ENCODE measurements around the gene A2ML1.
"Not testable (repeated sequence)": the region's sequence is repeated elsewhere in the genome, so short reads cannot be mapped to it uniquely, and the experiment has no call there.

A2ML1 gene

GRCh38 chr12:8818526-8818925 is 3.9 kb upstream of the A2ML1 start:
- no peak for DNase-seq

DNA sequence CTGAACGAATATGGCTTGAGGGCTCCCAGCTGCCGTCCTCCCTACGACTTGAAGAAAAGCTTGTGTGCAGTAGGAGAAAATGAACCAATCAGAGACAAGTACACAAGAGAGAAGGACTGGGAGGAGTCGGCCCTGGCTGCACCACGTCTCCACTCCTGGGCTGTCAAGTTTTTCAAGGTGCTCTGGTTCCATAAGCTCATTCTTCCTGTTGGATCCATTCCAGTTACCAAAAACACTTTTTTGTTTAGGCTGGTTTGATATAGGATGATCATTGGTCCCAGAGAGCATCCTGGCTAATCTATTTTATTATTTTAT is 2.8 kb upstream of the A2ML1 start:
- DNase-seq = no peak

DNA sequence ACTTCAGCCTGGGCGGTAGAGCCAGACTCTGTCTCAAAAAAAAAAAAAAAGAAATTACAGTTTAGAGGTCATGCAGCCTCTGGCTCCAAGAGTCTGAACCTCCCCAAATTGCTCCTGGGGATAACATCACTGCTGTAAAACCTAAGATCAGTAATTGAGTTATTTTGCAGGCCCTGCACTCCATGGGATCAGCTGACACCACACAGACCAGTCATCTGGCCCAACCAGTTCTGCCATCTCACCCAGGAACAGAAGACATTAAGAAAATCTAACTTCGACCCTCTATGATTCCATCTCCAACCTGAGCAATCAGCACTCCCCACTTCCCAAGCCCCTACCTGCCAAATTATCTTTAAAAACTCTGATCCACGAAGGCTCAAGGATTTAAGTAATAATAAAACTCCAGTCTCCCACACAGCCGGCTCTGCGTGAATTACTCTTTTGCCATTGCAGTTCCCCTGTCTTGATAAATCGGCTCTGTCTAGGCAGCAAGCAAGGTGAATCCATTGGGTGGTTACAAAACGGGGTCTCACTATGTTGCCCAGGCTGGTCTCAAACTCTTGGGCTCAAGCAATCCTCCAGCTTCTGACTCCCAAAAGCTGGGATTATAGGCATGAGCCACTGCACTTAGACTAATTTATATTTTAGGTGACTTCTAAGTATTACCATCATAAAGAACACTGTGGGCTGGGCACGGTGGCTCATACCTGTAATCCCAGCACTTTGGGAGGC is 1.6 kb upstream of the A2ML1 start:
- DNase-seq = not testable (repeated sequence)

GRCh38 chr12:8821591-8821990 is 830 bp upstream of the A2ML1 start:
- DNase-seq = no peak

DNA sequence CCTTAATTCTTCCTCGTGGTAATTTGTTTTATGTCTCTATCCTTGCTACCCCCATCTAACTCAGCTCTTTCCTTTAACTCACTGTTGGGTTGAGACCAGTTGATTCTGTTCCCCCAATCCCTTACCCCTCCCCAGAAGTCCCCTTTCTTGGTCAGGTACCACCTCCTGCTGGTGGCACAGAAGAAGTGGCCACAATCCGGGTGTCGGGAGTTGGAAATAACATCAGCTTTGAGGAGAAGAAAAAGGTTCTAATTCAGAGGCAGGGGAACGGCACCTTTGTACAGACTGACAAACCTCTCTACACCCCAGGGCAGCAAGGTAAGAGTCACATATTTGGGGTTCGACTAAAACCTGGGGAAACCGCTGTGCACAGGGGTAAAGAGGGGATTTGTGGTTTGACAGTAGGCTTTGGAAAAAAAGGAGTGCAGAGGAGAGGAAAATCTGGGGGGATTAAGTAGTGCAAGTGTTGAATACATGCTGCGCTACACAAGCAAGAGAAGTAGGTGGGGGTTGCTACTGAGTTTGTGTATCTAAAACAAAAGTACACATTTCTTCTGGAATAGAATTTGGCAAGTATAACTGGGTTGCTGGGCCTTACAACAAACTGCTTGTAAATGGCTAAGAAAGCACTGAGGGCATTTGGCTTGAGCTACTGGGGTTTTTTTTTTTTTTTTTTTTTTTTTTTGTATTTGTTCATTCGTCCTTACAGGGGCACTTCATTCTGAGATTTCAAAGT is 1.3 kb downstream of the A2ML1 start:
- DNase-seq = no peak

DNA sequence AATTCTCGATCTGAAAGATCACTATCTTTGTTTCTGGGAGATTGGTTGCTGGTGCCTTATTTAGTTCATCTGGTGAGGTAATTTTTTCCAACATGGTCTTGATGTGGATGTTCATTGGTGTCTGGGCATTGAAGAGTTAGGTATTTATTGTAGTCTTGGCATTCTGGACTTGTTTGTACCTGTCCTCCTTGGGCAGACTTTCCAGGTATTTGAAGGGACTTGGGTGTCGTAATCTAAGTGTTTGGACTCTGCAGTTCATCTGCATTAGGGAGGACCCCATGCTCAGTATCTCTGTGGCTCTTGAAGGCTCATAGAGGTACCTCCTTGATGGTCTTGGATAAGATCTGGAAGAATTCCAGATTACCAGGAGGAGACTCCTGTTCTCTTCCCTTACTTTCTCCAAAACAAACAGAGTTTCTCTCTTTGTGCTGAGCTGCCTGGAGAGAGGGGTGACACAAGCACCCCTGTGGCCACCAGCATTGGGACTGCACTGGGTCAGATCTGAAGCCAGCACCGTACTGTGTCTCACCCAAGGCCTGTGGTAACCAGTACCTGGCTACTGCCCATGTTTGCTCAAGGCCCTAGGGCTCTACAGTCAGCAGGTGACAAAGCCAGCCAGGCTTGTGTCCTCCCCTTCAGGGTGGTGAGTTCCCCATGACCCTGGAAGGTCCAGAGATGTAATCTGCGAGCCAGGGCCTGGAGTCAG is 5.3 kb downstream of the A2ML1 start:
- no peak for DNase-seq

DNA sequence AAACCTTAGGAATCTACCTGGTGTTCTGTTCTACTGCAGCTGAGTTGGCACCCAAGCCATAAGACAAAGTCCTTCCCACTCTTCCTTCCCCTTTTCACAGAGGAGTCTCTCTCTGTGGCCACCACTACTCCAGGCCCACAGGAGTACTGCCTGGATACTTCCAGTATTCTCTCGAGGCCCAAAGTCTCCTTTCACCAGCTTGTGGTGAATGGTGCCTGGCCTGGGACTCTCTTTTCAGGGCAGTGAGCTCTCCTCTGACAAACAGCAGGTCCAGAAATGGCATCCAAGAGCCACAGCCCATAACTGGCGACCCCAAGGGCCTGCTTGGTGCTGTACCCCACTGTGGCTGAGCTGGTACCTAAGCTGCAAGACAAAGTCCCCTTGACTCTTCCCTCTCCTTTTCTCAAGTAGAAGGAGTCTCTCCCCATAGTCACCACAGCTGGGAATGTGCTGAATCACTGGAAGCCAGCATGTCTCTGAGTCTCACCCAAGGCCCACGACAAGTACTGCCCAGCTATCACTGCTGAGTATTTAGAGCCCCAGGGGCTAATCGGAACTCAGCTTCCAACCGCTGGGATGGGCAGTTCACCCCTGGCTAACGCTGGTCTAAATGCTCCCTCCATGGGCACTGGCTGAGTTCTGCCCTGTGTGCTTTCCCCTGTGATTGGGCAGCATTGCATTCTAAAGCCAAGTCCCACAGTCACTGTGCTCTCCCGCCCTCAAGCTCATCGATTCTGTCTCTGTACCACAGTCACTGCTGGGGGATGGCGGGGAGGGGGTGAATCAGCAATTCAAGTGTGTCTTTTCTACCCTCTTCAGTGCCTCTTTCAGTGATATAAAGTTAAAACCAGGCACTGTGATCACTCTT is 6.1 kb downstream of the A2ML1 start:
- DNase-seq = no peak

GRCh38 chr12:8829125-8829518 is 6.7 kb downstream of the A2ML1 start:
- DNase-seq = no peak

GRCh38 chr12:8829621-8830020 is 7.2 kb downstream of the A2ML1 start:
- no peak for DNase-seq

GRCh38 chr12:8831116-8831515 is 8.7 kb downstream of the A2ML1 start:
- no peak for DNase-seq

DNA sequence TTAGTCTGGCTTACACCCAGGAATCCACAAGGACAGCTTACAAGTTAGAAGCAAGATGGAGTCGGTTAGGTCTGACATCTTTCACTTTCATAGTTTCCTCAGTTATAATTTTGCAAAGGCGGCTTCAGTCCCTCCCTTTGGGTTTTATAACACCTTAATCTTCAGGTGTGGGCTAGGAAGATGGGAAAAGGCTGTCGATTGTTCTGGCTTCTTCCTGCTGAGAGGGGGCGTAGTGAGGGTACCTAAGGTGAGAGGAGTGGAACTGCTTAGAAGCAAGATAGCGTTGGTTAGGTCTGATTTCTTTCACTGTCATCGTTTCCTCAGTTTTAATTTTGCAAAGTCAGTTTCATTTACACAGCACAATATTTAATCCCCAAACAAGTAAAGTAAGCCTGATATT is 10.1 kb downstream of the A2ML1 start:
- no peak for DNase-seq

DNA sequence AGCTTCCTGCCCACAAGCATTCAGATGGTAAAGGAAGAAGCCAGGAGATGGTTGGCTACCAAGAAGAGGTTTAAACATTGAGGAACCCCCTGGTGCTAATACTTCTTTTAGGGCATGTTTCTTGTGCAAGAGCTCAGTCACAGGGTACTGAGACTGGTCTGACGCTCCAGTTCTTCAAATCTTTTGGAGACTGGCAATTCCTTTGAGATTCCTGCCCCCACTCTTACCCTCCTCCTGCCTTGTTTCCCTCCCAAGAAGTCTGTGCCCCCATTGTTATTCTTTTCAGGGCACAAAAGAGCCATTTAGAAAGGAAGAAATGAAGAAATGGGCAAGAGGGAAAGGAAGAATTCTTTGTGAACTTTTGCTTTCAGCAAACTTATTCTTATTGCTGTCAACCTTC is 11.8 kb downstream of the A2ML1 start:
- DNase-seq = no peak

- DNase-seq = no peak
Observed at GRCh38 chr12:8837291-8837690, 14.9 kb downstream of the A2ML1 start.

GRCh38 chr12:8840321-8840720 is 17.9 kb downstream of the A2ML1 start:
- no peak for DNase-seq

- no peak for DNase-seq
Observed at GRCh38 chr12:8840938-8841633, 18.7 kb downstream of the A2ML1 start.

DNA sequence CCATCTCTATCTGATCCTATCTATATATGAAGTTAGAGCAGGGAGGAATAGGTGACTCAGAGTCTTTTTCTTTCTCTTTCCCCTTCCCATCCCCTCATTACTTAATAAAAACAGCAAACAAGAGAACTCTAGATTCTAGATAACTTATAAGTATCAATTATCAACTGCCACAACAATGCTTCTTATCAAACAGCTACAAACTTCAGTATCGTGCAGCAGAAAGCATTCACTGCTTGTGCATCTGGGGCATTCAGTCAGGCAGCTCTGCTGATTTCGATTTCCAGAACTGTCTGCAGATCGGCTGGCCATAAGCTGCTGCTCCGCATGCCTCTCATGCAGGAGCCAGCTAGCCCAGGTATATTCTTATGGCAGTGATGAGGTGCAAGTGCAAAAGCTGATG is 19.4 kb downstream of the A2ML1 start:
- DNase-seq = no peak

DNA sequence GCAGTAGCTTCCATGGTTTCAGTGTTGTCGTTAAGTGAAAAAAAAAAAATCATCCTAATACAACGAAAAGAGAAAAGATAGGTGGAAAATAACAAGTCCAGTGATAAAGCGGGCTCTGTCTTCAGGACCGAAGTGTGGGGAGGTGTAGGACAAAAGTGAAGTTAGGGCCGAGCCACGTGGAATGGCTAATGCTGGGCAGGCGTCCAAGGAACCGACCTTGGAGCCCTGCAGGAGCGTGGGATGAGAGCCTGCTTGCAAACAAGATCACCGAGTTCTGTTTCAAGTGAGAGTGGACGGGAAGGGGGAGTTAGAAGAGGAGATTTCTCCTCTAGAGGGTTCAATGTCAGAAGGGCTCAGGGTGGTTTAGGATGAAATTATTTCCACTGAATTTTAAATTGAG is 22.2 kb downstream of the A2ML1 start:
- DNase-seq = no peak

DNA sequence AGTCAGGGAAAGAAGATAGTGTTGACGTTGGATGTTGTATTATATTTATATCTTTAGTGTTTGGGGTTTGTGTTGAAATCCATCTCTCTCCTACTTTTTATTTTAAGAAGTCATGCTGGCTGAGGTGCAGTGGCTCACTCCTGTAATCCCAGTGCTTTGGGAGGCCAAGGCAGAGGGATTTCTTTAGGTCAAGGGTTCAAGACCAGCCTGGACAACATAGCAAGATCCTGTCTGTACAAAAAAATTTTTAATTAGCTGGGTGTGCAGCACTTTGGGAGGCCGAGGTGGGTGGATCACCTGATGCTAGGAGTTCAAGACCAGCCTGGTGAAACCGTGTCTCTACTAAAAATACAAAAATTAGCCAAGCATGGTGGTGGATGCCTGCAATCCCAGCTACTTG is 23.9 kb downstream of the A2ML1 start:
- no peak for DNase-seq

DNA sequence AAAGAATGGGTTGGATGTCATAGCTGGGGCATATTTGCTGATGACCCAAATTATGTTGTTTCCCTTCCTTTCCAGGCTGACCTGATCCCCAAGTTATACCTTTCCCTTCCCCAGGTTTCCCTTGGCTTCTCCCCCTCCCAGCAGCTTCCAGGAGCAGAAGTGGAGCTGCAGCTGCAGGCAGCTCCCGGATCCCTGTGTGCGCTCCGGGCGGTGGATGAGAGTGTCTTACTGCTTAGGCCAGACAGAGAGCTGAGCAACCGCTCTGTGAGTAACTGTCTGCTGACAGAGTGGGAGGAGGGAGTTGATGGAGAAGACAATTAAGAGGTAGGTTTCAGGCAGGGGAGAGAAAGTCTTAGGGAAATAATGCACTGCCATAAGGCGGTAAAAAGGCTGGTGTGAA is 25.0 kb downstream of the A2ML1 start:
- DNase-seq = no peak

DNA sequence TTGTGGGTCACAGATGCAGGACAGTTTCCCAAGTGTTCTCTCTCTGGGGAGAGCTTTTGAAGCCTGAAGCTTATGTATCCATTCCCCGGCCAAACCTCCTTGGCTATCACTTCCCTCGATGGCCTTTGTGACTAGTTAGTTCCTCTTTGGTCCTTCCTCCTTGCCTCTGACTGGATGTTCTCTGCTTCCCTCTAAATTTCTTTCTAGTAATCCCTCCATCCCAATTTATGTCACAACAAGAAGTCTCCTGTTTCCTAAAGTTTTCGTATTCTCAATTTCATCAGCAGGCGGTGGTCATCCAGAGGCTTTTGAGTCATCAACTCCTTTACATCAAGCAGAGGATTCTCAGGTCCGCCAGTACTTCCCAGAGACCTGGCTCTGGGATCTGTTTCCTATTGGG is 27.5 kb downstream of the A2ML1 start:
- DNase-seq = no peak

GRCh38 chr12:8852119-8852518 is 29.7 kb downstream of the A2ML1 start:
- DNase-seq = no peak

GRCh38 chr12:8855891-8856290 is 33.5 kb downstream of the A2ML1 start:
- DNase-seq = no peak

DNA sequence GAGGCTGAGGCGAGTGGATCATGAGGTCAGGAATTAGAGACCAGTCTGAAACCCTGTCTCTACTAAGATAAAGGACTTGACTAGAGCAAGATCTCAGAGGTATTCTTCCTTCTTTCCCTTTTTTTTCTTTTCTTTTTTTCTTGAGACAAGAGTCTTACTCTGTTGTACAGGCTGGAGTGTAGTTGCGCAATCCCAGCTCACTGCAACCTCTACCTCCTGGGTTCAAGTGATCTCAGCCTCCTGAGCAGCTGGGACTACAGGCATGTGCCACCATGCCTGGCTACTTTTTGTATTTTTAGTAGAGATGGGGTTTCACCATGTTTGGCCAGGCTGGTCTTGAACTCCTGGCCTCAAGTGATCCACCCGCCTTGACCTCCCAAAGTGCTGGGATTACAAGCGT is 37.0 kb downstream of the A2ML1 start:
- not testable (repeated sequence) for DNase-seq

Measured in activated effector memory CD4-positive, alpha-beta T cell treated with anti-CD3 and anti-CD28 coated beads, Interleukin-2, amount 50 U/mL, for 16 hours (primary cell).